ENCODE data around the gene THSD7B. TPM values are rescaled to one million over a fixed set of nuclear protein-coding genes. Genes with fewer than 3 reads are reported as not detected.

THSD7B gene, protein sequence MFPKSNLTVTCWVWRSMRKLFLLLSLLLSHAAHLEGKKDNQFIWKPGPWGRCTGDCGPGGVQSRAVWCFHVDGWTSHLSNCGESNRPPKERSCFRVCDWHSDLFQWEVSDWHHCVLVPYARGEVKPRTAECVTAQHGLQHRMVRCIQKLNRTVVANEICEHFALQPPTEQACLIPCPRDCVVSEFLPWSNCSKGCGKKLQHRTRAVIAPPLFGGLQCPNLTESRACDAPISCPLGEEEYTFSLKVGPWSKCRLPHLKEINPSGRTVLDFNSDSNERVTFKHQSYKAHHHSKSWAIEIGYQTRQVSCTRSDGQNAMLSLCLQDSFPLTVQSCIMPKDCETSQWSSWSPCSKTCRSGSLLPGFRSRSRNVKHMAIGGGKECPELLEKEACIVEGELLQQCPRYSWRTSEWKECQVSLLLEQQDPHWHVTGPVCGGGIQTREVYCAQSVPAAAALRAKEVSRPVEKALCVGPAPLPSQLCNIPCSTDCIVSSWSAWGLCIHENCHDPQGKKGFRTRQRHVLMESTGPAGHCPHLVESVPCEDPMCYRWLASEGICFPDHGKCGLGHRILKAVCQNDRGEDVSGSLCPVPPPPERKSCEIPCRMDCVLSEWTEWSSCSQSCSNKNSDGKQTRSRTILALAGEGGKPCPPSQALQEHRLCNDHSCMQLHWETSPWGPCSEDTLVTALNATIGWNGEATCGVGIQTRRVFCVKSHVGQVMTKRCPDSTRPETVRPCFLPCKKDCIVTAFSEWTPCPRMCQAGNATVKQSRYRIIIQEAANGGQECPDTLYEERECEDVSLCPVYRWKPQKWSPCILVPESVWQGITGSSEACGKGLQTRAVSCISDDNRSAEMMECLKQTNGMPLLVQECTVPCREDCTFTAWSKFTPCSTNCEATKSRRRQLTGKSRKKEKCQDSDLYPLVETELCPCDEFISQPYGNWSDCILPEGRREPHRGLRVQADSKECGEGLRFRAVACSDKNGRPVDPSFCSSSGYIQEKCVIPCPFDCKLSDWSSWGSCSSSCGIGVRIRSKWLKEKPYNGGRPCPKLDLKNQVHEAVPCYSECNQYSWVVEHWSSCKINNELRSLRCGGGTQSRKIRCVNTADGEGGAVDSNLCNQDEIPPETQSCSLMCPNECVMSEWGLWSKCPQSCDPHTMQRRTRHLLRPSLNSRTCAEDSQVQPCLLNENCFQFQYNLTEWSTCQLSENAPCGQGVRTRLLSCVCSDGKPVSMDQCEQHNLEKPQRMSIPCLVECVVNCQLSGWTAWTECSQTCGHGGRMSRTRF (N-terminal part only)
- under 0.01 TPM in 2 replicates for total RNA-seq

- Histone ChIP-seq H3K9me3 (ENCODE audit: low read depth, low read length) (no peaks in the 10 kb centered on the region), H3K27ac (ENCODE audit: low read depth, low read length) (no peak within 1 kb of the TSS), H3K4me2 (ENCODE audit: insufficient read depth, low read length) (no peak within 1 kb of the TSS), H3K27me3 (ENCODE audit: insufficient read depth, low read length) (peaks cover 10% of the 10 kb centered on the region), H3K4me1 (ENCODE audit: insufficient read depth, low read length) (no peaks in the 10 kb centered on the region), H4K20me1 (ENCODE audit: insufficient read depth, low read length) (no peaks in the 10 kb centered on the region), H3K4me3 (ENCODE audit: insufficient read depth, low read length) (no peak within 1 kb of the TSS), H2AFZ (ENCODE audit: low read length) (no peak within 1 kb of the TSS), H3K79me2 (ENCODE audit: insufficient read depth, low read length) (no peaks in the 10 kb centered on the region), H3K36me3 (ENCODE audit: insufficient read depth, low read length) (no peaks in the 10 kb centered on the region)
- TF ChIP-seq, protein P1, sequence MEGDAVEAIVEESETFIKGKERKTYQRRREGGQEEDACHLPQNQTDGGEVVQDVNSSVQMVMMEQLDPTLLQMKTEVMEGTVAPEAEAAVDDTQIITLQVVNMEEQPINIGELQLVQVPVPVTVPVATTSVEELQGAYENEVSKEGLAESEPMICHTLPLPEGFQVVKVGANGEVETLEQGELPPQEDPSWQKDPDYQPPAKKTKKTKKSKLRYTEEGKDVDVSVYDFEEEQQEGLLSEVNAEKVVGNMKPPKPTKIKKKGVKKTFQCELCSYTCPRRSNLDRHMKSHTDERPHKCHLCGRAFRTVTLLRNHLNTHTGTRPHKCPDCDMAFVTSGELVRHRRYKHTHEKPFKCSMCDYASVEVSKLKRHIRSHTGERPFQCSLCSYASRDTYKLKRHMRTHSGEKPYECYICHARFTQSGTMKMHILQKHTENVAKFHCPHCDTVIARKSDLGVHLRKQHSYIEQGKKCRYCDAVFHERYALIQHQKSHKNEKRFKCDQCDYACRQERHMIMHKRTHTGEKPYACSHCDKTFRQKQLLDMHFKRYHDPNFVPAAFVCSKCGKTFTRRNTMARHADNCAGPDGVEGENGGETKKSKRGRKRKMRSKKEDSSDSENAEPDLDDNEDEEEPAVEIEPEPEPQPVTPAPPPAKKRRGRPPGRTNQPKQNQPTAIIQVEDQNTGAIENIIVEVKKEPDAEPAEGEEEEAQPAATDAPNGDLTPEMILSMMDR (IDR thresholded peaks at IDR 0.05; ENCODE audit: extremely low read depth, low read depth, low read length), result no peak
- no peak for DNase-seq (ENCODE audit: insufficient read length, low spot score, missing footprints)
Observed at GRCh38 chr2:136765256-136766072, at the start of gene THSD7B. Gene THSD7B, plus strand, starts transcription at chr2:136765545. Its CDS starts 116,634 bp downstream, at chr2:136882179.

- Histone ChIP-seq H3K27me3 (ENCODE audit: insufficient read depth, low read length) (no peaks in the 10 kb centered on the region), H3K27ac (ENCODE audit: low read depth, low read length) (no peak overlapping the region), H3K4me1 (ENCODE audit: insufficient read depth, low read length) (no peaks in the 10 kb centered on the region), H3K4me3 (ENCODE audit: insufficient read depth, low read length) (no peak overlapping the region), H3K79me2 (ENCODE audit: insufficient read depth, low read length) (no peaks in the 10 kb centered on the region), H3K9me3 (ENCODE audit: low read depth, low read length) (no peaks in the 10 kb centered on the region), H2AFZ (ENCODE audit: low read length) (no peak overlapping the region), H4K20me1 (ENCODE audit: insufficient read depth, low read length) (no peaks in the 10 kb centered on the region), H3K4me2 (ENCODE audit: insufficient read depth, low read length) (no peak overlapping the region), H3K36me3 (ENCODE audit: insufficient read depth, low read length) (no peaks in the 10 kb centered on the region)
- DNase-seq (ENCODE audit: insufficient read length, low spot score, missing footprints), result no peak
- TF ChIP-seq, protein P1 (IDR thresholded peaks at IDR 0.05; ENCODE audit: extremely low read depth, low read depth, low read length), result no peak
Observed at GRCh38 chr2:136718273-136718672, 47.1 kb upstream of the THSD7B start.

DNA sequence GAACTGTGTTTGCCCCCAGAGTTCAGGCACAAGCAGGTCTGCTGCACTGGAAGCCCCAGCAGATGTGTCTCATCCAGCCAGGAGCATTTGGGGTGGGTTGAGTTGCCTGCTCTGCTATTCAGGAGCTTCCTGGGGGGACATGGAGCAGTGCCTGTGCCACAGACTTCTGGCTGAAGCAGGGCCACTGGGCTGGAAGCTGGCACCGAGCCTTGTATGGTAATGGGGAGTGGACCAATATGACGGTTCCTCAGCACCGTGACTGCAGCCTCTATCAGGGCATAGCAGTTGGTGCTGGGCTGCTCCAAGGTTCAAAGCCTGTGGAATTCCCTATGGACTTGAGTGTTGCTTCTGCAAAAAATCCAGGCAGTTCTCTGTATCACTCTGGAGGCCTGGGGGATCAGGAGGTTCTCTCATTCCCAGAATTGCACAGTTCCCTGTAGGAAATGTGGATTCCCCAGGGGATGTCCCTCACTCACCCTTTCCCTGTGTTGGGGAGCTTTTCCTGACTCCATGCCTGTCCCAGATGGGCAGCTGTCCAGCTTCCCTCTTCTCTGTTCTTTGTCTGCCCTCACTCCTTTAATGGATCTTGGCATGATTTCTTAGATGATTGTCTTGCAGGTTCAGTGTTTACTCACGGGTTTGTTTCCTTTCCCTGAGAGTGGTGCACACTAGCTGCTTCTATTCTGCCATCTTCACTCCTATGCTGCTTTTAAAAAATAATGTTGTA is 37.2 kb upstream of the THSD7B start:
- H3K4me2 ChIP-seq (ENCODE audit: insufficient read depth, low read length), result no peak overlapping the region
- no peaks in the 10 kb centered on the region for H3K79me2 ChIP-seq (ENCODE audit: insufficient read depth, low read length)
- no peaks in the 10 kb centered on the region for H3K27me3 ChIP-seq (ENCODE audit: insufficient read depth, low read length)
- H3K4me3 ChIP-seq (ENCODE audit: insufficient read depth, low read length), result no peak overlapping the region
- H2AFZ ChIP-seq (ENCODE audit: low read length), result no peak overlapping the region
- DNase-seq (ENCODE audit: insufficient read length, low spot score, missing footprints), result no peak
- no peaks in the 10 kb centered on the region for H3K36me3 ChIP-seq (ENCODE audit: insufficient read depth, low read length)
- no peaks in the 10 kb centered on the region for H4K20me1 ChIP-seq (ENCODE audit: insufficient read depth, low read length)
- no peaks in the 10 kb centered on the region for H3K4me1 ChIP-seq (ENCODE audit: insufficient read depth, low read length)
- TF ChIP-seq, protein P1 (IDR thresholded peaks at IDR 0.05; ENCODE audit: extremely low read depth, low read depth, low read length), result no peak
- H3K9me3 ChIP-seq (ENCODE audit: low read depth, low read length), result no peaks in the 10 kb centered on the region
- no peak overlapping the region for H3K27ac ChIP-seq (ENCODE audit: low read depth, low read length)

Data from osteoblast (primary cell).